ENCODE data around the gene ZNF554. TPM values are rescaled to one million over a fixed set of nuclear protein-coding genes. Genes with fewer than 3 reads are reported as not detected.

The ZNF554 gene
- total RNA-seq, 2 donors from 2014 or later = 4.4 to 8.6 TPM

DNA sequence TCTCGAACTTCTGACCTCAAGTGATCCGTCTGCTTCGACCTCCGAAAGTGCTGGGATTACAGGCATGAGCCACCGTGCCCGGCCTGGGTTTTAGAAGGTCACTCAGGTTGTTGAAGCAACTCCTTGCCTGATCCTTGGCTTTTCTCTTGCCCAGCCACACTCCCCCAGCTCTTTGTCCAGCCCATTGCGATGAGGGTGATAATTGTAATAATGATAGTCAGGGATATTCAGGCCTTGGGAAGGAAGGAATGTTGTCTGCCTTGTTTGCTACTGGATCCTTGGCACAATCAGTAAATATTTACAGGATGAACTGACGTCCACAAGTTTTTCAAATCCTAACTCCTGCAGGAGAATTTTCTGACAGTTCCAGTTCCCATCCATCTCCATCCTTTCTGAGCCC is 32.6 kb upstream of the ZNF554 start:
- Histone ChIP-seq H3K36me3 (no peaks in the 10 kb centered on the region), H3K27ac (no peak overlapping the region), H3K9me3 (no peaks in the 10 kb centered on the region), H3K4me3 (no peak overlapping the region), H3K4me1 (replicated peaks) (peaks cover 5% of the 10 kb centered on the region), H3K27me3 (replicated peaks; ENCODE audit: insufficient read depth) (no peaks in the 10 kb centered on the region)
- WGBS = 82% methylated on average over 8 of the region's 8 CpGs
- TF ChIP-seq, protein P1, sequence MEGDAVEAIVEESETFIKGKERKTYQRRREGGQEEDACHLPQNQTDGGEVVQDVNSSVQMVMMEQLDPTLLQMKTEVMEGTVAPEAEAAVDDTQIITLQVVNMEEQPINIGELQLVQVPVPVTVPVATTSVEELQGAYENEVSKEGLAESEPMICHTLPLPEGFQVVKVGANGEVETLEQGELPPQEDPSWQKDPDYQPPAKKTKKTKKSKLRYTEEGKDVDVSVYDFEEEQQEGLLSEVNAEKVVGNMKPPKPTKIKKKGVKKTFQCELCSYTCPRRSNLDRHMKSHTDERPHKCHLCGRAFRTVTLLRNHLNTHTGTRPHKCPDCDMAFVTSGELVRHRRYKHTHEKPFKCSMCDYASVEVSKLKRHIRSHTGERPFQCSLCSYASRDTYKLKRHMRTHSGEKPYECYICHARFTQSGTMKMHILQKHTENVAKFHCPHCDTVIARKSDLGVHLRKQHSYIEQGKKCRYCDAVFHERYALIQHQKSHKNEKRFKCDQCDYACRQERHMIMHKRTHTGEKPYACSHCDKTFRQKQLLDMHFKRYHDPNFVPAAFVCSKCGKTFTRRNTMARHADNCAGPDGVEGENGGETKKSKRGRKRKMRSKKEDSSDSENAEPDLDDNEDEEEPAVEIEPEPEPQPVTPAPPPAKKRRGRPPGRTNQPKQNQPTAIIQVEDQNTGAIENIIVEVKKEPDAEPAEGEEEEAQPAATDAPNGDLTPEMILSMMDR (IDR thresholded peaks at IDR 0.05) = no peak
- TF ChIP-seq POLR2AphosphoS5 (IDR thresholded peaks at IDR 0.05) (no peak), POLR2A (IDR thresholded peaks at IDR 0.05) (no peak)
- intact Hi-C loops (cut with DNase I) = loop anchor here (10.0 kb wide), 1 partner anchor 248 kb away; no protein-coding TSS in a partner anchor
- no peak for DNase-seq (ENCODE audit: low spot score)

DNA sequence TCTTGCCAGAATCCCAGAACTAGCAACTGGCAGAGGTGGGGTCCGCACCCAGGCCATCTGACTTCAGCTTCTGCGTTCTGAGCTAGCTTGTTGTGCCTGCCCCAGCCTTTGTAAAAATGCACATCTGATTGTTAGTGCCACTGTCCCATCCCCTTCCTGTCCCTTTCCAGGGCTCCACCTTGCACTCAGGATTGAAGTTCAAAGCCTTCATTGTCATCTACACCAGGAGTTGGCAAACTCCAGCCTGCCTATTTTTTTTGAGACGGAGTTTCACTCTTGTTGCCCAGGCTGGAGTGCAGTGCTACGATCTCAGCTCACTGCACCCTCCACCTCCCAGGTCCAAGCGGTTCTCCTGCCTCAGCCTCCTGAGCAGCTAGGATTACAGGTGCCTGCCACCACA is 31.4 kb upstream of the ZNF554 start:
- WGBS = 89% methylated on average over 5 of the region's 5 CpGs
- Histone ChIP-seq H3K4me3 (no peak overlapping the region), H3K9me3 (no peaks in the 10 kb centered on the region), H3K27ac (no peak overlapping the region), H3K36me3 (no peaks in the 10 kb centered on the region), H3K27me3 (replicated peaks; ENCODE audit: insufficient read depth) (no peaks in the 10 kb centered on the region), H3K4me1 (replicated peaks) (peaks cover 5% of the 10 kb centered on the region)
- DNase-seq (ENCODE audit: low spot score) = no peak
- intact Hi-C loops (cut with DNase I) = loop anchor here (10.0 kb wide), 1 partner anchor 247 kb away; no protein-coding TSS in a partner anchor
- TF ChIP-seq POLR2A (IDR thresholded peaks at IDR 0.05) (no peak), POLR2AphosphoS5 (IDR thresholded peaks at IDR 0.05) (no peak)
- TF ChIP-seq, protein P1 (IDR thresholded peaks at IDR 0.05) = no peak

DNA sequence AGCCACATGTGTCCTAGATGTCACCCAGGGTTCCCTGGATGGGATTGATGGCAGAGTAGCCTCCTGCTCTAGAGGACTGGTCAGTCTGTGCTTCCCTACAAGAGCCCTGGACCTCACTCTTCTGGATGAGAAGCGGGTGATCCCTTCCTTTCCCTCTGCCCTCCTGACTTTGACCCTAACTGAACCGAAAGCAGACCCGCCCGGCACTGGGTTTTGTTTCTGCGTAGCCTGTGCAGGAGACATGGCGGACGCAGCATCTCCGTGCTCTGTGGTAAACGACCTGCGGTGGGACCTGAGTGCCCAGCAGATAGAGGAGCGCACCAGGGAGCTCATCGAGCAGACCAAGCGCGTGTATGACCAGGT is 29.5 kb upstream of the ZNF554 start:
- no peak for TF ChIP-seq POLR2A (IDR thresholded peaks at IDR 0.05)
- TF ChIP-seq, protein P1 (IDR thresholded peaks at IDR 0.05) = no peak
- no peak for TF ChIP-seq POLR2AphosphoS5 (IDR thresholded peaks at IDR 0.05)
- no peaks in the 10 kb centered on the region for H3K4me1 ChIP-seq (replicated peaks)
- no peaks in the 10 kb centered on the region for H3K36me3 ChIP-seq
- intact Hi-C loops (cut with DNase I) = no loop called here
- DNase-seq (ENCODE audit: low spot score) = no peak
- no peak overlapping the region for H3K27ac ChIP-seq
- 98% methylated on average over 14 of the region's 14 CpGs for WGBS
- H3K4me3 ChIP-seq = no peak overlapping the region
- no peaks in the 10 kb centered on the region for H3K9me3 ChIP-seq
- H3K27me3 ChIP-seq (replicated peaks; ENCODE audit: insufficient read depth) = no peaks in the 10 kb centered on the region

DNA sequence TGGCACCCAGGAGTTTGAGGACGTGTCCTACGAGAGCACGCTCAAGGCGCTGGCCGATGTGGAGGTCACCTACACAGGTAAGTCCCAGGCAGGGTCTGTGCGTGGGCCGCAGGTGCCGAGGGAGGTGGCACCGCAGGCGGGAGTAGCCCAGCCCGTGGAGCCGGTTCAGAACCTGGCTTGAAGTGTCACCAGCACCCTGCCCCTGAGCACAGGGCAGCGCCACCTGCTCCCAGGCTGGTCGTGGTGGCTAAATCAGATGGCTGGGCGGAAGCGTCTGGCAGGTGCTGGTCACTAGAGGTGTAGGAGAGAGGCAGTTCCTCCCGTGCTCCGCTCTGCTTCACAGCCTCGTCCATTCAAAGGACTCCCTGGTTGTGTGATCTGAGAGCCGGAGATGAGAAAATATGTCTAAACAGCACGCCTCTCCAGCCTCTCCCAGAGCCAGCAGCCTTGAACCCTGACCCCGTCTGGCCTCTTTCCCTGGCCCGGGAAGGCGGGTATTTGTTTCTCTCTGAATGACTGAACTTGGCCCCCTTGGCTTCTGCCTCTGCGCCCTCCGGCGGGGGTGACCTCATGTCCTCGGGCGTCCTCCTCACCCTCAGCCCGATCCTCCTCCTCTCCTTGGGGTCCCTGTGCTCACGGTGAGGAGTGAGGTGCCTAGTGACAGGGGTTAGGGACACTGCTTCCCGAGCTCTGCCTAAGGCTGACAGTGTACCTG is 29.0 kb upstream of the ZNF554 start:
- intact Hi-C loops (cut with DNase I) = no loop called here

More for the DNA sequence above, 29.0 kb upstream of the ZNF554 start:
- Histone ChIP-seq H3K36me3 (no peaks in the 10 kb centered on the region), H3K9me3 (no peaks in the 10 kb centered on the region), H3K27me3 (replicated peaks; ENCODE audit: insufficient read depth) (no peaks in the 10 kb centered on the region), H3K4me3 (no peak overlapping the region), H3K27ac (no peak overlapping the region), H3K4me1 (replicated peaks) (no peaks in the 10 kb centered on the region)
- no peak for DNase-seq (ENCODE audit: low spot score)
- no peak for TF ChIP-seq POLR2AphosphoS5 (IDR thresholded peaks at IDR 0.05)
- no peak for TF ChIP-seq POLR2A (IDR thresholded peaks at IDR 0.05)
- TF ChIP-seq, protein P1 (IDR thresholded peaks at IDR 0.05) = no peak
- WGBS = 95% methylated on average over 32 of the region's 32 CpGs
